Upper lobe of left lung (tissue), 6 donors: Measurements from ENCODE around the gene THEM4. TPM values are rescaled to one million over a fixed set of nuclear protein-coding genes. Genes with fewer than 3 reads are reported as not detected.

ENCODE experiments used
- ATAC-seq, 2 donors: fragments of 200-7000 bp; cut with Tn5 transposase; one replicate each; pipeline ENCODE4 v1.9.1; 2022; ENCODE audit warnings: mild to moderate bottlenecking in 2 of 2, moderate library complexity in 2 of 2; ENCODE audit not compliant: low FRiP score in 2 of 2
- DNase-seq, 2 donors: peaks; one replicate each; pipeline ENCODE4 v3.0.0-alpha.2; 2019 to 2020
- H3K27ac ChIP-seq, 4 donors: fragments of 200-600 bp; sonication (generic); one replicate each; pipeline ENCODE4 v1.5.1; 2016 to 2019
- H3K27me3 ChIP-seq, 4 donors: fragments of 200-600 bp; sonication (generic); one replicate each; pipeline ENCODE4 v1.5.1; 2017 to 2019
- H3K36me3 ChIP-seq, 4 donors: fragments of 200-600 bp; sonication (generic); one replicate each; pipeline ENCODE4 v1.5.1; 2016 to 2019
- H3K4me1 ChIP-seq, 4 donors: fragments of 200-600 bp; sonication (generic); one replicate each; pipeline ENCODE4 v1.5.1; 2018 to 2019
- H3K4me3 ChIP-seq, 4 donors: fragments of 200-600 bp; sonication (generic); one replicate each; pipeline ENCODE4 v1.5.1; 2017 to 2019; ENCODE audit warnings: mild to moderate bottlenecking in 2 of 4, moderate library complexity in 1 of 4
- H3K9me3 ChIP-seq, 4 donors: fragments of 200-600 bp; sonication (generic); one replicate each; pipeline ENCODE4 v1.5.1; 2018 to 2019
- EP300 ChIP-seq, 4 donors: sonication (generic); formaldehyde crosslinking; IDR thresholded peaks; one replicate each; pipeline ENCODE4 v1.5.1; 2017; ENCODE audit warnings: antibody characterized with exemption in 4 of 4, control low read depth in 2 of 4
- POLR2A ChIP-seq, 4 donors: fragments of 450-650 bp; IDR thresholded peaks; one replicate each; pipeline ENCODE4 v1.5.1; 2016 to 2017; ENCODE audit warnings: antibody characterized with exemption in 4 of 4, mild to moderate bottlenecking in 2 of 4
- POLR2AphosphoS5 ChIP-seq, 2 donors: sonication (generic); formaldehyde crosslinking; IDR thresholded peaks; one replicate each; pipeline ENCODE4 v1.5.1; 2017; ENCODE audit warnings: antibody characterized with exemption in 2 of 2
- WGBS, 2 donors: methylation state at CpG; one replicate each; pipeline ENCODE4 v1.1.5; 2017 to 2018; 5-methylcytosine and 5-hydroxymethylcytosine counted together
- total RNA-seq, 6 donors: library from RNA; depleted of rRNA in 4 of 6; stranded (reverse); fragments of >200 nt in 4 of 6; gene quantifications; one replicate each; pipeline versions ENCODE4 v1.1.0 to v1.2.1, GENCODE V29; 2016 to 2021
- TF ChIP-seq, protein P1 (sequence below), 6 experiments: fragments of 450-650 bp in 4 of 6; fragments of 200-600 bp in 2 of 6; sonication (generic) in 2 of 6; IDR thresholded peaks; one replicate each; pipeline ENCODE4 v1.5.1; 2016 to 2019; ENCODE audit warnings: antibody characterized with exemption in 6 of 6
- donor health status: DM: no; HTN: no; CAD: no; lungs with moderate emphysema.
- donor health status: DM: no; HTN: yes; CAD: no; lungs with severe emphysema.

THEM4 gene
- total RNA-seq, 6 donors from 2014 or later, result 11.9 to 39.8 (median 15.5) TPM

DNA sequence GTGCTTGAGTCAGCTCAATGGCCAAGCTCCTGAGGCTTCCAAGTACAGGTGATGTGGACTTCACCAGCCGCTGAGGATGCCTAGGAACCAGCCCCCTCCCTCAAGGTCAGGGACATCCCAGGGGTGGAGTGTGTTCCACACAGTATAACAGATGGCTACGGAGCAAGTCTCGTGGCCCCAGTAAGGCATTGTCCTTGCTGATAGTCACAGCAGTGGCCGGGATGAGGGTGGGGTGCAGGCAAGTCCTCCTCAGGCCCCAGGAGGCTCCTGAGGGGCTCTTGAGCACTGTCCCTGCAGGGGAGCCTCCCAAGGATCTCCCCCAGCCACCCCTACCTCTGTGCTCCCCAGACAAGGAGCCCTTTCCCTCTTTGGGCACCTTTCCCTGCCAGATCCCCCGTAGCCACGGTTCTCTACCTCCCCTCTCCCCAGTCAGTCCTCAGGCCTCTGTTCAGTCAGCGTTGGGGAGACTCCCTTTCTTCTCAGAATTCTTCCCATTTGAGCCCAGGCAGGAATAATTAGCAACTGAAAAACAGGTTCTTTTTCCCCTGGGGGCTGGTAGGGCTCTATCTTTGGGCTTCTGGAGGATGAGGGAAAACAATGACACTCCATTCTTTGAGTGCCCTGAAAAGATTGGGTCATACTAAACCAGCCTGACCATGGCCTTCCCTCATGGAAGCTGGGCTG, 48.7 kb downstream of the THEM4 start:
- Histone ChIP-seq H3K4me1 (peaks cover 0 to 9% (median 1%) of the 10 kb centered on the region in 4 donors), H3K4me3 (no peak overlapping the region), H3K36me3 (no peaks in the 10 kb centered on the region), H3K9me3 (no peaks in the 10 kb centered on the region), H3K27ac (no peak overlapping the region), H3K27me3 (no peaks in the 10 kb centered on the region)
- no peak for ATAC-seq
- no peak for DNase-seq
- 91 to 94% methylated on average over 3 to 7 of the region's 7 CpGs for WGBS, 2 donors
- TF ChIP-seq EP300 (IDR thresholded peaks at IDR 0.05), result no peak
- TF ChIP-seq POLR2AphosphoS5 (IDR thresholded peaks at IDR 0.05), result no peak
- no peak for TF ChIP-seq POLR2A (IDR thresholded peaks at IDR 0.05)
- TF ChIP-seq, protein P1, sequence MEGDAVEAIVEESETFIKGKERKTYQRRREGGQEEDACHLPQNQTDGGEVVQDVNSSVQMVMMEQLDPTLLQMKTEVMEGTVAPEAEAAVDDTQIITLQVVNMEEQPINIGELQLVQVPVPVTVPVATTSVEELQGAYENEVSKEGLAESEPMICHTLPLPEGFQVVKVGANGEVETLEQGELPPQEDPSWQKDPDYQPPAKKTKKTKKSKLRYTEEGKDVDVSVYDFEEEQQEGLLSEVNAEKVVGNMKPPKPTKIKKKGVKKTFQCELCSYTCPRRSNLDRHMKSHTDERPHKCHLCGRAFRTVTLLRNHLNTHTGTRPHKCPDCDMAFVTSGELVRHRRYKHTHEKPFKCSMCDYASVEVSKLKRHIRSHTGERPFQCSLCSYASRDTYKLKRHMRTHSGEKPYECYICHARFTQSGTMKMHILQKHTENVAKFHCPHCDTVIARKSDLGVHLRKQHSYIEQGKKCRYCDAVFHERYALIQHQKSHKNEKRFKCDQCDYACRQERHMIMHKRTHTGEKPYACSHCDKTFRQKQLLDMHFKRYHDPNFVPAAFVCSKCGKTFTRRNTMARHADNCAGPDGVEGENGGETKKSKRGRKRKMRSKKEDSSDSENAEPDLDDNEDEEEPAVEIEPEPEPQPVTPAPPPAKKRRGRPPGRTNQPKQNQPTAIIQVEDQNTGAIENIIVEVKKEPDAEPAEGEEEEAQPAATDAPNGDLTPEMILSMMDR (IDR thresholded peaks at IDR 0.05), result no peak

DNA sequence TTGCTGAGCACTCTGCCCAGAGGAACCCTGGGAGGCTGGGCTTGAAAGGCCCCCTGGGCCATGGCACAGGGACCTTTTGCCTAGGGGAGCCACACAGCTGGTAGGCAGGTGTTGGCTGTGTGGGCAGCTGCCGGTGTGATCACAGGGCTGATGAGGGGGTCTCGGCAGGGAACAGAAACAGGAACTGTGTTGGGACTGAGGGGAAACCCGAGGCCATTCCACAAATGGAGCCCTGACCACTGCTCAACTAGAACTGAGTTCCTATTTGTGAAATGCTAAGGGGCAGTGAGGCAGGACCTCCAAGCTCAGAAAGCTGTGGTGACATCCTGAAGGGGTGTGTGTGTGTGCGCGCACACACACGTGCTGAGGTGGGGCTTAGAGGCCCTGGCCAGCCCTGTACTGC, 49.4 kb downstream of the THEM4 start:
- Histone ChIP-seq H3K4me1 (peaks cover 0 to 9% (median 1%) of the 10 kb centered on the region in 4 donors), H3K27ac (no peak overlapping the region), H3K36me3 (no peaks in the 10 kb centered on the region), H3K9me3 (no peaks in the 10 kb centered on the region), H3K27me3 (no peaks in the 10 kb centered on the region), H3K4me3 (no peak overlapping the region)
- 65 to 78% methylated on average over 6 of the region's 6 CpGs for WGBS, 2 donors
- no peak for ATAC-seq
- TF ChIP-seq EP300 (IDR thresholded peaks at IDR 0.05) (no peak), POLR2AphosphoS5 (IDR thresholded peaks at IDR 0.05) (no peak)
- TF ChIP-seq, protein P1 (IDR thresholded peaks at IDR 0.05), result no peak
- DNase-seq, result no peak

DNA sequence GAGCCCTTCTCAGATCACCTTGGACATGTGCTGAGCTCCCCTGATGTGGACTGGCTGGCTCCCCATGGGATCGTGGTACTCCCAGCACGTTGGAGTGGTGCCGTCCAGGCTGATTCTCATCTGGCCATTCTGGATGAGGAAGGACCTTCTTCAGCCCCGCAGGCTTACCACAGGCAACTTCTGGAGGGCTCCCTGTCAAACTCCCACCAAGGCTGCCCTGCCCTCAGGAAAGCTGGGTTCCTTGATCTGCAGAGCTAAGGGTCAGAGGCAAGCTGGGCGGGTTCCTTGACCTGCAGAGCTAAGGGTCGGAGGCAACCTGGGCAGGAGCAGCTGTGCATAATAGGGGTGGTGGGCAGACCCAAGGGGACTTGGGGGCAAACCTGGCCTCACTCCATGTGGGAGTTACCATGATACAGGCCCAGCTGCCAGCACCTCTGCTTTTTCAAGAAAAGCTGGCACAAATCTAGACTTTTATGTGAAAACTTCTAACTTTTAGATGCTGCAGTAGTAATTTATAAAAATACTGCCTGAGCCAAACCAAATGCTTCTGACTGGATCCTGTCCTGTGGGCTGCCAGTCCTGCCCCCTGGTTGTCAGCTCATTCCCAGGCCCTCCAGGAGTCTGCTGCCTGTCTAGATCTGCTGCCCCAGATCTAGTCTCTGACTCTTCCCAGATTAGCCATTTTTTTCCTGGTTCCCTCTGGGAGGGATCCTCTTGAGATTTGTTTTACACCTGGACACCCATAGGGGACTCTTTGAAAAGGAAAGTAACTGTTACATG, 50.2 kb downstream of the THEM4 start:
- peaks cover 0 to 9% (median 1%) of the 10 kb centered on the region in 4 donors for H3K4me1 ChIP-seq
- TF ChIP-seq, protein P1 (IDR thresholded peaks at IDR 0.05), result no peak
- TF ChIP-seq POLR2AphosphoS5 (IDR thresholded peaks at IDR 0.05) (no peak), POLR2A (IDR thresholded peaks at IDR 0.05) (no peak), EP300 (IDR thresholded peaks at IDR 0.05) (no peak)
- WGBS, 2 donors, result 92 to 97% methylated on average over 5 to 6 of the region's 6 CpGs
- DNase-seq, result no peak
- H3K4me3 ChIP-seq, result no peak overlapping the region
- no peaks in the 10 kb centered on the region for H3K9me3 ChIP-seq
- no peaks in the 10 kb centered on the region for H3K27me3 ChIP-seq
- H3K36me3 ChIP-seq, result no peaks in the 10 kb centered on the region
- no peak overlapping the region for H3K27ac ChIP-seq
- ATAC-seq, result no peak

DNA sequence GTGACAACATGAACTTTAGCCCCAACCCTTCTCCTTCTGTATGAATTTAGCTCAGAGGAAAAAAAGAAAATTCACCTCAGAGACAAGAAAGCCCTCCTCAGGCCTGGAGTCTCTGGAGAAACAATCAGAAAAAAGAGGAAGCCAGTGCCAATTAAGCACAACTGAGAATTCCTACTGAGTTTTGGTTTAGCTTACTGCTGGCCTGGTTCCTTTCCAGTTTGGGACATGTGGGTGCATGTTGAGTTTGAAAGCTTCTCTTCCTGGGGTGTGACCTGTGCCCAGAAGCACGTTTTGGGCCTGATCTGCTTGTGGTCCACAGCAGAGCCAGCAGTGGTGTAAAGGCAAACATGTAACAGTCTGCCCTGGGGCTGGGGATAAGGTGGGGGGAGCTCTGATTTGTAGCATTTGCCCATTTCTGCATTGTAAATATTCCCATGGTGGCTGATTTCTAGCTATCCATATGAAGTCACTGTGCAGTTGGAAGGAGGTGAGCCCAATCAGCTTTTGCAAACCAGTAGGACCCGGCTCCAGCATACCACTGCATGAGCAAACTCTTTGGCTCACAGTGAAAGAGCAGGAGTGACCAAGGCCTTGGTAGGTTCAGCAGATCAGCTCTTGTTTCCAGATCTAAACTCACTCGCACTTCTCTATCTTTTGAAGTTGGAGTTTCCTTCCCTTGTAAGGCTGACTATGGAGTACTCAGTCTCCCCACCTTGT, 51.1 kb downstream of the THEM4 start:
- Histone ChIP-seq H3K36me3 (no peaks in the 10 kb centered on the region), H3K27me3 (no peaks in the 10 kb centered on the region), H3K4me1 (peaks cover 0 to 9% (median 1%) of the 10 kb centered on the region in 4 donors), H3K27ac (no peak overlapping the region), H3K4me3 (no peak overlapping the region), H3K9me3 (no peaks in the 10 kb centered on the region)
- ATAC-seq (no peak), DNase-seq (no peak)
- no peak for TF ChIP-seq POLR2AphosphoS5 (IDR thresholded peaks at IDR 0.05)
- TF ChIP-seq EP300 (IDR thresholded peaks at IDR 0.05), result no peak
- TF ChIP-seq POLR2A (IDR thresholded peaks at IDR 0.05), result no peak
- TF ChIP-seq, protein P1 (IDR thresholded peaks at IDR 0.05), result no peak
- 78% methylated on average over 3 of the region's 3 CpGs for WGBS, 2 donors
